ENCODE measurements around the gene FOXP1. TPM values are rescaled to one million over a fixed set of nuclear protein-coding genes. Genes with fewer than 3 reads are reported as not detected.

Gene FOXP1
- total RNA-seq, 4 donors from 2014 or later: 49.8 to 157 (median 71.9) TPM

GRCh38 chr3:71152039-71152891 lies 431.3 kb downstream of the FOXP1 start:
- Histone ChIP-seq H3K4me3 (no peak overlapping the region), H3K9me3 (no peaks in the 10 kb centered on the region), H3K4me1 (no peaks in the 10 kb centered on the region), H3K27ac (no peak overlapping the region), H3K36me3 (no peaks in the 10 kb centered on the region), H3K27me3 (no peaks in the 10 kb centered on the region)
- 81% methylated on average over 4 of the region's 4 CpGs for WGBS
- TF ChIP-seq CTCF (IDR thresholded peaks at IDR 0.05) (no peak), EP300 (IDR thresholded peaks at IDR 0.05) (no peak), POLR2A (IDR thresholded peaks at IDR 0.05) (no peak), POLR2AphosphoS5 (IDR thresholded peaks at IDR 0.05) (no peak)
- DNase-seq (ENCODE audit: low spot score in 2 of 2): no peak

GRCh38 chr3:71149959-71150954 lies 433.3 kb downstream of the FOXP1 start:
- Histone ChIP-seq H3K27ac (no peak overlapping the region), H3K9me3 (no peaks in the 10 kb centered on the region), H3K4me1 (no peaks in the 10 kb centered on the region), H3K36me3 (no peaks in the 10 kb centered on the region), H3K27me3 (no peaks in the 10 kb centered on the region), H3K4me3 (no peak overlapping the region)
- TF ChIP-seq POLR2AphosphoS5 (IDR thresholded peaks at IDR 0.05) (no peak), EP300 (IDR thresholded peaks at IDR 0.05) (no peak)
- DNase-seq (ENCODE audit: low spot score in 2 of 2): no peak
- WGBS: 82% methylated on average over 14 of the region's 14 CpGs

GRCh38 chr3:71148455-71149060 lies 435.0 kb downstream of the FOXP1 start:
- Histone ChIP-seq H3K27me3 (no peaks in the 10 kb centered on the region), H3K4me1 (no peaks in the 10 kb centered on the region), H3K27ac (no peak overlapping the region), H3K36me3 (no peaks in the 10 kb centered on the region), H3K9me3 (no peaks in the 10 kb centered on the region), H3K4me3 (no peak overlapping the region)
- DNase-seq (ENCODE audit: low spot score in 2 of 2): no peak
- 89% methylated on average over 1 of the region's 1 CpG for WGBS
- no peak for TF ChIP-seq POLR2A (IDR thresholded peaks at IDR 0.05)
- no peak for TF ChIP-seq CTCF (IDR thresholded peaks at IDR 0.05)
- no peak for TF ChIP-seq EP300 (IDR thresholded peaks at IDR 0.05)
- TF ChIP-seq POLR2AphosphoS5 (IDR thresholded peaks at IDR 0.05): no peak

GRCh38 chr3:71146673-71147072 lies 436.9 kb downstream of the FOXP1 start:
- Histone ChIP-seq H3K4me1 (no peaks in the 10 kb centered on the region), H3K9me3 (no peaks in the 10 kb centered on the region), H3K4me3 (no peak overlapping the region), H3K27me3 (no peaks in the 10 kb centered on the region), H3K36me3 (no peaks in the 10 kb centered on the region), H3K27ac (no peak overlapping the region)
- no peak for DNase-seq (ENCODE audit: low spot score in 2 of 2)
- TF ChIP-seq POLR2AphosphoS5 (IDR thresholded peaks at IDR 0.05) (no peak), POLR2A (IDR thresholded peaks at IDR 0.05) (no peak), EP300 (IDR thresholded peaks at IDR 0.05) (no peak), CTCF (IDR thresholded peaks at IDR 0.05) (no peak)
- 76% methylated on average over 11 of the region's 11 CpGs for WGBS

- H3K4me3 ChIP-seq: no peak overlapping the region
- no peaks in the 10 kb centered on the region for H3K4me1 ChIP-seq
- DNase-seq (ENCODE audit: low spot score in 2 of 2): no peak
- no peak overlapping the region for H3K27ac ChIP-seq
- TF ChIP-seq POLR2A (IDR thresholded peaks at IDR 0.05) (no peak), CTCF (IDR thresholded peaks at IDR 0.05) (no peak), EP300 (IDR thresholded peaks at IDR 0.05) (no peak), POLR2AphosphoS5 (IDR thresholded peaks at IDR 0.05) (no peak)
- WGBS: 96% methylated on average over 4 of the region's 4 CpGs
- no peaks in the 10 kb centered on the region for H3K27me3 ChIP-seq
- H3K9me3 ChIP-seq: no peaks in the 10 kb centered on the region
- no peaks in the 10 kb centered on the region for H3K36me3 ChIP-seq
These were observed 437.6 kb downstream of the FOXP1 start for GRCh38 chr3:71145954-71146353.
